C1 segment of cervical spinal cord (tissue), 14 donors: ENCODE data around the gene CUX1.
"Not testable (repeated sequence)": the region's sequence is repeated elsewhere in the genome, so short reads cannot be mapped to it uniquely, and the experiment has no call there.

Source experiments
- DNase-seq, 14 donors: peaks; one replicate each; lab custom pipeline; 2025; lab: John Stamatoyannopoulos, UW

Gene CUX1

DNA sequence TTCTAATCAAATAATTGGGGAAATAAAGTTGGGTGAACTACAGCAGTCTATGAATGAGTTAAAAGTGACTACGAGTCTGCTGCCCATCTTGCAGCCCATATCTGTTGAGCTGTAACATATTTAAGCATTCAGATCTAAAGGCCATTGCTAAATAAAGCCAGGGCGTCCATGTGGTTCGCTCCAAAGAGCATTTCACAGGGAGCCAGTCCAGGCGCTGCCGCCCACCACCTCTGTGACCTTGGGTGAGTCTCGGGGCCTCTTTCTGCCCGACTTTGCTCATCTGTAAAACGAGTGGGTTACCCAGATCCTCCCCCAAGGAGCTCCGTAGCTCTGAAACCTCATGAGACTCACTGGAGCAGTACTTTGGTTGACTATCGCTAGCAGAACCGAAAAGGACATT, 223.1 kb downstream of the CUX1 start:
- no peak for DNase-seq

DNA sequence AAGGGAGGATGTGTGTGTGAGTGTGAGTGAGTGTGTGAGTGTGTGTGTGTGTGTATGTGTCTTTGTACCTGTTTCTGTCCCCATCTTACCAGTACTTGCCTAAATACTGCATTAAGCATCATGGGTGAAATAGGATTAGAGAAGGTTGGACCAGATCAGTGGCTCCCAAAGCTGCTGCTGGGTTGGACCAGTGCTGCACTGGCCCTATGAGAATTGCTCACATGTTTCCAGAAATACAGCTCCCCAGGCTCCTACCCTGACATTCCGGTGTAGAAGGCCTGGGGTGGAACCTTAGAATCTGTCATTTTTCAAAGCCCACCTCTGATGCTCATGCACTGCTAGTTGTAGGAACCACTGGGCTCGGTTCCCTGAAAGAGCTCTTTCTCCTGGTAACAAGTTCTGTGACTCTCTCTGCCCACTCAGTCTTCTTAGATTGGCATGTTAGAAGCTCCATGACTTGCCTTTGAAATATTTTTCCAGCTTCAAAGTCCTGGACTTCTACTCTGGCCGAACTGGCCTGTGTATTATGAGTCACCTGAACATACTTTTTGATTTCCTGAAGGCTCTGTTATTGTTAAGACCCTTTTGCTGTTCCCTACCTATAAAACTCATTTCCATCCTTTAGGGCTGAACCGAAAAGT, 224.7 kb downstream of the CUX1 start:
- no peak for DNase-seq

DNA sequence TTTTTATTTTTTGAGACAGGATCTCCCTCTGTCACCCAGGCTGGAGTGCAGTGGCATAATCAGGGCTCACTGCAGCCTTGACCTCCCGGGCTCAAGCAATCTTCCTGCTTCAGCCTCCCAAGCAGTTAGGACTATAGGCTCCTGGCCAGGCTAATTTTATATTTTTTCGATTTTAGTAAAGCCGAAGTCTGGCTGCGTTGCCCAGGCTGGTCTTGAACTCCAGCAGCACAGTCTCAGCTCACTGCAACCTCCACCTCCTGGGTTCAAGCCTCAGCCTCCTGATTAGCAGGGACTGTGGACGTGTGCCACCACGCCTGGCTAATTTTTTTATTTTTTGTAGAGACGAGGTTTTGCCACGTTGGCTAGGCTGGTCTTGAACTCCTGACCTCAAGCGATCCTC, 225.4 kb downstream of the CUX1 start:
- DNase-seq = not testable (repeated sequence)

GRCh38 chr7:102044641-102044983, 227.2 kb downstream of the CUX1 start:
- DNase-seq = peak in 1 of 14 donors; percentile 26

- DNase-seq = peak in 11 of 14 donors; percentile 8 to 62 (median 23)
These were observed 227.7 kb downstream of the CUX1 start for GRCh38 chr7:102044984-102045673.

DNA sequence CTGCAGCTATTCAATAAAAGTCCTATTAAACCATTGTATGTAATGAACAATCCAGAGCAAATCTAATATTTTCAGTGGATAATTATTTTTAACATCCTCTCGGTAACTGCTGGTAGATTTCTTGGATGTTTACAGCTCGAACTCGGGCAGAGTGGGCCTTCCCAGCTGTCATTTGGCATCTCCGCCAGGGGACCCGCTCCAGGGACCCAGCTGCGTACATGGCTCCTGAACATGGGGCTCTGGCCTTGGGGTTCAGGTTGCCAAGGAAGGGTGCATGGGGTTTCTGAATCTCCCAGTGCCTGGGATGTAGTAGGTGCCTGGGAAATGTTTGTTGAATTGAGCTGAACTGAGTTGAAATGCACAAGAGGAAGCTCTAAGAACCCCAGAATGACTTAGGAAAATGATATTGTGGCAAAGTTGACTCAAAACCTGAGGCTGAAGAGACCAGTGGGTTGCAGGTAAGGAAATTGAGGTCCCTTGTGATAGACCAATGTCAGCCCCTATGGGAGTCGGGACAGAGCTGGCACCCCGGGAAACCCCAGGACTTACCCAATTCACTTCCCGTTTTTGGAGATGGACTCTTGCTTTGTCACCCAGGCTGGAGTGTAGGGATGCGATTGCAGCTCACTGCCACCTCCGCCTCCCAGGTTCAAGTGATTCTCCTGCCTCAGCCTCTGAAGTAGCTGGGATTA, 228.4 kb downstream of the CUX1 start:
- no peak for DNase-seq

DNA sequence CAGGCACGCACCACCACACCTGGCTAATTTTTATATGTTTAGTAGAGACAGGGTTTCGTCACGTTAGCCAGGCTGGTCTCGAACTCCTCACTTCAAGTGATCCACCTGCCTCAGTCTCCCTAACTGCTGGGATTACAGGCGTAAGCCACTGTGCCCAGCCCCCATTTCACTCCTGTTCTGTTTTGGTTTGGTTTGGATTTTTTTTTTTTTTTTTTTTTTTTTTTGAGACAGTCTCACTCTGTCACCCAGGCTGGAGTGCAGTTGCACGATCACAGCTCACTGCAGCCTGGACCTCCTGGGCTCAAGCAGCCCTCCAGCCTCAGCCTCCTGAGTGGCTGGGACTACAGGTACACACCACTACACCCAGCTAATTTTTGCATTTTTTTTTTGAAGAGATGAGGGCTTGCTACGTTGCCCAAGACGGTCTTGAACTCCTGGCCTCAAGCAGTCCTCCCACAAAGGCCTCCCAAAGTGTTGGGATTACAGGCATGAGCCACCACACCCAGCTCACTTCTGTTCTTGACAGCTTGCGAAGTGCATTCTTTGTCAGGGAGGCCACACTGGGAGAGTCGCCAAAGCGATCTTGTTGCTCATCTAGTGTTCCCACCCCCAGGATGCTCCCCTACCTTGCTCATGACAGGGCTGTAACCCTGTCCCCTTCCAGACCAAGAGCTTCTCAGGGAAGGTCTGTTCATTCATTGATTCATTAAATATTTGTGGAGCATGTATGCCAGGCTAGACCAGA, 229.1 kb downstream of the CUX1 start:
- no peak for DNase-seq

- DNase-seq = no peak
These were observed 229.7 kb downstream of the CUX1 start for GRCh38 chr7:102047167-102047566.

DNA sequence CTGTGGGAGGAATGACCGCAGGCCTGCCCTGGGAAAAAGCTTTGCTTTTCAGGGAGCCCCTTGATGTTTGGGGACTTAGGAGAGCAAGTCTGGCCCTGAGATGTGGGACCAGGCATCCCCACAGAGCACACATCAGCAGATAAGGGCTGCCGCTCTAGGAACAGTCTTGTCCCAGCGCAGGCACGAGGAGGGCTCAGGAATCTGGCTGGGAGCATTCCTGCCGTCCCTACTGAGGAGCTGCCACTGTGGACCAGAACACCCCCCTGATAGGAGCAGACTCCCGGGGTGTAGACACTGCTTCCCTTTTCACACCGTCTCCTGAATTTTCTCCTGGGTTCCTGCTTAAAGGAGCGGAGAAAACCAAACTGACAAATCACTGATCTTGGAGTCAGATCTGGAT, 232.3 kb downstream of the CUX1 start:
- no peak for DNase-seq

DNA sequence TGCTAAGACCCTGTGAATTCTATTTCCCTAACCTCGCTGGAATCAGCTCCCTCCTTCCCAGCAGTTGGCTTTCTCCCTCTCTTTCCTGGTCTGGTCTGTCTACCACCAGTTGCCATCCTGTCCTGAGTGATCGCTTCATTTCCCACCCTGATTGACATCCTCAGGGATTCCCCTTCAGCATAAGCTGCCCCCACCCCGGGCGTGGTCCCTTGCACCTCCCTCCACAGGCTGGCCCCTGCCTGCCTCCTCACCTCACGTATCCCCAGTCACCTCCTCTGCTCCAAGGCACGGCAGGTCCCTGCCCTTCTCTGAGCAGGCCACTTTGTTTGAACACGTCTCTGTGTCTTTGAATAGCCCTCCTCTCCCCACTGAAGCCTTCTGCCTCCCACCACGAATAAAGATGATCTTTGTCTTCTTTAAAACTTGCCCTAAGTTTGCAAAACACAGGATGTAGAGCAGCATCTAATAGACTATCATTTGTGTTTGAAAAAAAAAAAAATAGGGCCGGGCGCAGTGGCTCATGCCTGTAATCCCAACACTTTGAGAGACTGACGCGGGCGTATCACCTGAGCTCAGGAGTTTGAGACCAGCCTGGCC, 233.5 kb downstream of the CUX1 start:
- no peak for DNase-seq

GRCh38 chr7:102051736-102052135, 234.3 kb downstream of the CUX1 start:
- DNase-seq = not testable (repeated sequence)

- DNase-seq = no peak
These were observed 236.7 kb downstream of the CUX1 start for GRCh38 chr7:102054158-102054557.

DNA sequence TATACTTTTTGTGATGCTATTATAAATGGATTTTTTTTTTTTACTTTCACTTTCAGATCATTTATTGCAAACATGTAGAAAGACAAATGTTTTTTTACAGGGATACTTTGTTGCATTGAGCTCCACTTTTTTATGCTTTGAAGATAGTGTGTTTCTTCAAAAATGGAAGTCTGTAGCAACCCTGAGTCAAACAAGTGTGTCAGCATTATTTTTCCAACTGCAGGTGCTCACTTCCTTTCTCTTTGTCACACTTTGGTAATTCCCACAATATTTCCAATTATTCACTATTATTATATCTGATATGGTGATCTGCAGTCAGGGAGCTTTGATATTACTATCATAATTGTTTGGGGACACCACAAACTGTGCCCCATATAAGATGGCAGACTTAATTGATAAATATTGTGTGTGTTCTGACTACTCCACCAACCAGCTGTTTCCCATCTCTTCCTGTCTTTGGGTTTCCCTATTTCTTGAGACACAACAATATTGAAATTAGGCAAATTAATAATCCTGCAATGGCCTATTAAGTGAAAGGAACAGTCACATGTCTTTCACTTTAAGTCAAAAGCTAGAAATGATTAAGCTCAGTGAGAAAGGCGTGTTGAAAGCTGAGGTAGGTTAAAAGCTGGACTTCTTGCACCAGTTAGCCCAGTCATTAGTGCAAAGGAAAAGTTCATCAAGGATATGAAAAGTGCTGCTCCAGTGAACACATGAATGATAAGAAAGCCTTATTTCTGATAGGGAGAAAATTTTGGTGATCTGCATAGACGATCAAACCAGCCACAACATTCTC, 238.0 kb downstream of the CUX1 start:
- no peak for DNase-seq

DNA sequence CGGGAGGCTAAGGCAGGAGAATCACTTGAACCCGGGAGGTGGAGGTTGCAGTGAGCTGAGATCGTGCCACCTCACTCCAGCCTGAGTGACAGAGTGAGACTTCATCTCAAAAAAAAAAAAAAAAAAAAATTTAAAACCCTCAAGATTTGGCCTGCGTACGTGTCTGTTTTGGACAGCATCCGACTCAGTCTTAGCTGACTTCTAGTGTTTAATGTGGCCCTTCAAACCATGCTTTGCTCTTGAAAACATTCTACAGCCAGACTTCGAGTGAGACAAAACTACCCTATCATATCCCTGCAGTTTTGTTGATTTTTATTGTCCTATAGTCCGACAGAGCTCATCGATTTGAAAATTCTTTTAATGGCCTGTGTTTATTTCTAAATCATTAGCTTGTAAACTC, 242.1 kb downstream of the CUX1 start:
- no peak for DNase-seq

DNA sequence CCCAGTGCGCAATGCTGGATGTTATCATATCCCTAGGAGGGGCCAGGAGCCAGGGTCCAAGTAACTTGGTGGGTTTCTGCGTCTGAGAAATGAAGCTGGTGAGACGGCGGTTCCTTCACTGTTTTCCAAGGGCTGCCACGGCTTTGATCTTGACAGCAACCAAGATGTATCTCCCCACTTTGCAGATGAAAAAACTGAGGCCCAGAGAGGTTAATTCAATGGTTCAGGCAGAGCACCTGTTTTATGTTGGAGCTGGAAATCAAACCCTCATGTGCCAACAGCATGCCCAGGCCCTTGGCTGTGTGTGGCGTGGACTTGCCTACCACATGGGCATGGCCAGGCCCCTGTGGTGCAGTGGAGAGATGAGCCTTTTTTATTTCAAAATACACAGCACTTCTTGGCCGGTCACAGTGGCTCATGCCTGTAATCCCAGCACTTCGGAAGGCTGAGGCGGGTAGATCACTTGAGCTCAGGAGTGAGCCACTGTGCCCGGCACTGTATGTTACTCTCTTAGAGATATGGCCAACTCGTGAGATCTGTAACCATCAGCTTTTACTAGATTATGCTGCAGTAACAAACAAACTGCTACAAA, 244.0 kb downstream of the CUX1 start:
- DNase-seq = no peak

DNA sequence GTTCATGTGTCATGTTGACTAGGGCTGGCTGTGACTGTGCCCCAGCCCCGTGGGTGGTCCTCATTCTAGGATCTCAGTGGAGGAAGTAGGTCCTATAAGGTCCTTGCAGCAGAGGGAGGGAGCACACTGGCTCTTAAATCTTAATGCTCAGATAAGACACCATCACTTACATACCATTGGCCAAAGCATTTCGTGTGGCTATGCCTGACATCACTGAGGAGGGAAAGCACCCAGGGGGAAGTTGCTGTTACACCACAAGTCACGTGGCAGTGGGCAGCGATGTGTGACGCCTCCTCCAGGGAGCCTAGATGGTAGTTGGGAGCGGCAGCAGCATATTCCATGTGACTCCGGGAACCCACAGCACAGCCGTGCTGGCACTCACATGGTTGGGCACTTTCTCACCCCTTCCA, 244.6 kb downstream of the CUX1 start:
- no peak for DNase-seq

DNA sequence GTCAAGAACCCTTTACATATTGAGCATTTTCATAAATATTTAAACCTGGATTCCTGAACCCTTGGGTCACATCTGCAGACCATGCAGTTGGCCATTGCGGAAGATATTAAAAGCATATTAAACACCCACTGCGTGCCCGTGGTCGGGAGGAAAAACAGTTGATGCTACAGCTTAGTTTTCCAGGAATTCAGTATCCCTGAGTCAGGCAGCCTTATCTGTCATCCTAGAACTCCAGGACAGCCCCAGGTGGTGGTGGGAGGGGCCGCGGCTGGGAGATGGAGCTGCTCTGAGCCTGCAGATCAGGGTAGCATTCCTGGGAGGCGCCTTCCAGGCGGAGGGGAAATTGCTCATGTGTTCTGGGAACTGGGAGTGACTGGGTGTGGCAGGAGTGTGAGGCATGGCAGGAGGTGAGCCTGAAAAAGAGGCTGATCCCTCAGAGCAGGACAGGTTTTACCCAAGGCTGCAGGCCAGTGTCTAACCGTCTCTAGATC, 246.3 kb downstream of the CUX1 start:
- no peak for DNase-seq

DNA sequence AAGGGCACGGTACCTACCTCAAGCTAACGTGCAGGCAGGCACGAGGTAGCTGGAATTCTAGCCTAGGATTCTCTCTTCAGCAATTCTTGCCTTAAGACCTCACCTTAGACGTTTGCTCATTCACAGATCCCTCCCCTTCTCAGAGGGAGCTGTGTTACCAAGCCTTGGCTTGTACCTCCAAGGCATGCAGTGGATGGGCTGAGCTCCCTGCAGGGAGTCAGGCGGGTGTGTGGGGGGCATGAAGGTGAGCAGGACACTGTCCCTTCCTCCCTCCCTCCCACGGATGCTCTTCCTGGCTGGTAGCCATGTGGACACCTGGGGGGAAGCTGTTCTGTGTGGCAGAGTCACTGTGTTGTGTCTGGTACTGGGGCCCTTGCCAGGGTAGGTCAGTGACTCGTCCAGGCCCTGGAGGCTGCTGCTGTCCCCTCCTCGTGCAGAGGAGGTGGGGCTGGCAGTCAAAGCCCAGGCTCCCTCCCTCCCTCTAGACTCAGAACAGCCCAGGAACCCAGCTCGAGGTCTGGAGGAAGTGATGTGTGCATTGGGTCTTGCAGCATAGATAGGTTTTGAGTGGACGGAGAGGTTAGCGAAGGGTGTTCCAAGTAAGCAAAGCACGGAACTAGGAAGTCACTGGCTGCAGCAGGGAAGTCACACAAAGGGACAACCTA, 247.1 kb downstream of the CUX1 start:
- DNase-seq = peak in 4 of 14 donors; percentile 12 to 70 (median 20)

DNA sequence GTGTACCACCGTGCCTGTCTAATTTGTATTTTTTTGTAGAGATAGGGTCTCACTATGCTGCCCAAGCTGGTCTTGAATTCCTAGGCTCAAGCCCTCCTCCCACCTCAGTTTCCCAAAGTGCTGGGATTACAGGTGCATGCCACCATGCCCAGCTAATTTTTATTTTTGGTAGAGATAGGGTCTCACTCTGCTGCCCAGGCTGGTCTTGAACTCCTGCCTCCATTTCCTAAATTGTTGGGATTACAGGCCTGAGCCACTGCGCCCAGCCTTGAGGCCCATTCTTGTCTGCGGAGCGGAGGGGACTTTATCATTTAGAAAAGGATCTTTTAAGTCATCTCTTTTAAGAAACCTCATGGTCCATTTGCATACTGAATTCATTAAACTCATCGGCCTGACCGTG, 247.8 kb downstream of the CUX1 start:
- DNase-seq = no peak

GRCh38 chr7:102066476-102066875, 249.1 kb downstream of the CUX1 start:
- peak in 1 of 14 donors; percentile 34 for DNase-seq
